Fibroblast of pulmonary artery (primary cell): ENCODE measurements around the gene NOTO.
A peak's percentile ranks its signal among the peaks of the same experiment; 100 is the strongest.

Experiments
- DNase-seq: peaks from one replicate; pipeline ENCODE4 v3.0.0-alpha.2; 2010; ENCODE audit warnings: low read depth
- H3K4me3 ChIP-seq: replicated peaks from 2 replicates; pipeline ENCODE4 v1.5.1; 2011; ENCODE audit warnings: low read depth, mild to moderate bottlenecking, control low read depth, low read length, moderate library complexity
- TF ChIP-seq, protein P1 (sequence below): IDR thresholded peaks from 2 replicates; pipeline ENCODE4 v1.5.1; 2011; ENCODE audit warnings: mild to moderate bottlenecking, control low read depth, low read length, inconsistent platforms; ENCODE audit errors: missing control alignments

Gene NOTO

DNA sequence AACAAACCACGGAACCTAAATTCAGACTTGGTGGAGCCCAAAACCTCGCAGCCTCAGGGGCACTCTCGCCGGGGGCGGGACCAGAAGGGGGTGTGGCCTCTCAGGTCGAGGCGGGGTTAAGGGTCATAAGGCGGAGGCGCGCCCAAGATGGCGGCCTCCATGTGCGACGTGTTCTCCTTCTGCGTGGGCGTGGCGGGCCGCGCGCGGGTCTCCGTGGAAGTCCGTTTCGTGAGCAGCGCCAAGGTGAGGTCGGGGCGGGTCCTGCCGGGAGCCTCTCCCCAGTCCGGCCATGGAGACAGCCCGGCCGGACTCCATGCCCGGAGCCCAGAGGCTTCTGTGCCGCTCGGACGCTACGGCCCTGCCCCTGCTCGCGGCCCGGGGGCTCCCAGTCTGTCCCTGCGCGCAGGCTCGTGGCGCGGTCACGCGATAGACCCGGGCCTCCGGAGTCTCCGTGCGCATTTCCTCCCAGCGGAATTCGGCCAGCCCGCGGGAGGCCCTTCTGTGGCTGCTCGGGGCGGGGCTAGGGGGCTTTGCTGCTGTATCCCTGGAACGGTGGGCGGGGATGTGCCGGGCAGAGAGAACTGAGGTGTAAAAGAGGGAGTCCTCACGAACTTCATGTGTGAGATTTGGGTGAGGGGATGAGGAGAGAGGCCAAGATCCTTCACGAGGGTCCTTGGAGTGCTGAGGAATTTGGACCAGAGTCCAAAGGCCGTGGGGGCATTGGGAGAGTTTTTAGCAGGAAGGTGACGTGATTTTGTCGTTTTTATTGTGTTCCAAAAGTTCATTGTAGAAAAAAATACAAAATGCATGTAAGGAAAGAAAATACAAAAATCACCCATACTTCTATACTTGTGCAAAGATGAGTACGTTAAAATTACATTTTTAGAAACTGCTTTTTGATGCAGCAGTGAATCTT is 12.0 kb downstream of the NOTO start, which contains the start of gene SMYD5:
TSS of gene SMYD5 (plus strand) at position 126 of the 916 bp plus-strand sequence. CDS start at position 148, 22 bp downstream.
- TF ChIP-seq, protein P1, sequence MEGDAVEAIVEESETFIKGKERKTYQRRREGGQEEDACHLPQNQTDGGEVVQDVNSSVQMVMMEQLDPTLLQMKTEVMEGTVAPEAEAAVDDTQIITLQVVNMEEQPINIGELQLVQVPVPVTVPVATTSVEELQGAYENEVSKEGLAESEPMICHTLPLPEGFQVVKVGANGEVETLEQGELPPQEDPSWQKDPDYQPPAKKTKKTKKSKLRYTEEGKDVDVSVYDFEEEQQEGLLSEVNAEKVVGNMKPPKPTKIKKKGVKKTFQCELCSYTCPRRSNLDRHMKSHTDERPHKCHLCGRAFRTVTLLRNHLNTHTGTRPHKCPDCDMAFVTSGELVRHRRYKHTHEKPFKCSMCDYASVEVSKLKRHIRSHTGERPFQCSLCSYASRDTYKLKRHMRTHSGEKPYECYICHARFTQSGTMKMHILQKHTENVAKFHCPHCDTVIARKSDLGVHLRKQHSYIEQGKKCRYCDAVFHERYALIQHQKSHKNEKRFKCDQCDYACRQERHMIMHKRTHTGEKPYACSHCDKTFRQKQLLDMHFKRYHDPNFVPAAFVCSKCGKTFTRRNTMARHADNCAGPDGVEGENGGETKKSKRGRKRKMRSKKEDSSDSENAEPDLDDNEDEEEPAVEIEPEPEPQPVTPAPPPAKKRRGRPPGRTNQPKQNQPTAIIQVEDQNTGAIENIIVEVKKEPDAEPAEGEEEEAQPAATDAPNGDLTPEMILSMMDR: no peak
- DNase-seq: peak; percentile 87
- peak within 1 kb of the TSS; percentile 77 for H3K4me3 ChIP-seq

DNA sequence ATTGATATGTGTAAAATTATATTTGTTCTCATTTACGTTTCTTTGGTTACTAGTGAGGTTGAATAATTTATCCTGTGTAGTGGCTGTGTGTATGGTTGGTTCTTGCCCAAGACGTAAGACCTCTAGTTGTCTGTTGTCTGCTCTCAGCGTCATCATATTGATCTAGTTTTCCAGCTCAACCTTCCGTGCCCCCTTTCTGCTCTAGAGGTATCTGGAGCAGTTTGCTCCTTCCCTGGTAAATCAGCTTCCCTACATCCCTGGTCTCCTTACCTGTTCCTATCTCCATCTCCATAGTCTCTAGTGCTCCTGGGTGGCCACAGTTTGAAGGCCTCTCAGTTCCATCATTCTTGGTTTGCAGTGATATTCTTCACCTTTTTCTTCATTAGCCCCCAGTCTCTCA is 12.9 kb downstream of the NOTO start:
- DNase-seq: no peak
- TF ChIP-seq, protein P1: no peak
- peak overlapping the region; percentile 77 for H3K4me3 ChIP-seq

DNA sequence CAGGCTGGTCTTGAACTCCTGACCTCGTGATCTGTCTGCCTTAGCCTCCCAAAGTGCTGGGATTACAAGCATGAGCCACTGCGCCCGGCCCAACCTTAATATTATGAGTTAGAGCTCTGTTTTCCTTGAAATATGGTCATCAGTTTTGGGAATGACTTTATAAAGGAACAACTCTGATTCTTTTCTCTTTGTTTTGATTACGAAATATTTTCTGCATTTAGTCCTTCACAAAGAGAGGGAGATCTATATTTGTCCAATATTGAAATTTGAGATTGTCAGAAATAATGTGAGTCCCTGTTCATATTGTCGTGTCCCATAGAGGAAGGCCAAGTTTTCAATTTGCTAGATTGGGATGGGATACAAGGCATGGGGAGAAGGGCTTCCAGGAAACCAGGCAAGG is 14.8 kb downstream of the NOTO start:
- TF ChIP-seq, protein P1: no peak
- no peak overlapping the region for H3K4me3 ChIP-seq
- no peak for DNase-seq

DNA sequence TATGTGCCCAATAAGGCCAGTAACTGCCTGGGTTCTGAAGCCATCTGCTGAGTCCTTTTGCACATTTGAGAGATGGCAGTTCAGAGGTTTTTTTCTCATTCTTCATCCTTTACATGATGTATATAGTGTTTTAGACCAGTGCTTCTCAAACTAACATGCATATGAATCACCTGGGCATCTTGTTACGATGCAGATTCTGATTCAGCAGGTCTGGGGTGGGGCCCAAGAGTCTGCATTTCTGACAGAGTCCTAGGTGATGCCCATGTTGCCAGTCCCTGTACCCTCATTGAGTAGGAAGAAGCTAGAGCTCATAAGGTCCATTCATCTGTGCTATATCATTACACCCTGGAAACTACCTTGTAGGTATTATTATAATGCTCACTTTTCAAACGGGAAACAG is 15.5 kb downstream of the NOTO start:
- TF ChIP-seq, protein P1: no peak
- DNase-seq: no peak
- H3K4me3 ChIP-seq: no peak overlapping the region

DNA sequence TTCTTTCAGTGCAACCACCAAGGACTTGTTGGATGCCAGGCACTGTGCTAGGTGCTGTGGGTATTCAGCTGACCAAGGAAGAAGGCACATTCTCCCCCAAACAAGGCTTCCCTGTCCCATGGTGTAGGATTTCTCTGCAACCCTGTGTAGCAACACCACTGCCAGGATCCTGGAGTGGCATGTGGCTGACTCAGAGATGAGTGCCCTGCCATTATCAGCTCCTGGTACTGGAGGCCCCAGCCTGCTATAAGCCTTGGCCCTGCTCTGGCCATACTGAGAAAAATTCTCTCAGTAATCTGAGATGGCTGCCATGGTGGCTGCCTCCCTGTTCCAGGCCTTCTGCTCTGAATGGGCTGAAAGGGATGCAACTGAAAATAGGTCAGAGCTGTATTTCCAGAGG is 15.9 kb downstream of the NOTO start:
- DNase-seq: peak; percentile 41
- no peak overlapping the region for H3K4me3 ChIP-seq
- TF ChIP-seq, protein P1: no peak

DNA sequence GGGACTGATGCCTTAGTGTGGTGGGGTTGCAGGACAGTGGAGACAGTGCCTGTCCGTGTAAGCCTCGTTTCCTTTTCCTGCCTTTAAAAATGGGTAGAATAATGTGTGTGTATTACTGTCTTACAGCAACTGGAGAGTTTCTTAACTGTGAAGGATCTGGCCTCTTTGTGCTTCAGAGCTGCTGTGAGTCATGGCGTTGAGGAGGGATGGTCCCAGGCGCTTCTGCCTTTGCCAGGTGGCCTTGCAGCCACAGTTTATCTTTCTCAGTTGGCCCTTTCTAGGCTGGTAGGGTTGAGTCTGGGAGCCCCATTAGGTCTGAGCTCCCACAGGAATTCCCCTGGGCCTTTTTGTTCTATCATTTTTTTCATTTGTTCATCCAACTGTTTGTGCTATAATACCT is 21.4 kb downstream of the NOTO start:
- no peak overlapping the region for H3K4me3 ChIP-seq
- TF ChIP-seq, protein P1: no peak
- no peak for DNase-seq
